GM18861 (cell line): ENCODE measurements around the gene PIK3C2A.
A peak's percentile ranks its signal among the peaks of the same experiment; 100 is the strongest.
"Not testable (repeated sequence)": the region's sequence is repeated elsewhere in the genome, so short reads cannot be mapped to it uniquely, and the experiment has no call there.

Source experiments
- ATAC-seq: cut with Tn5 transposase; IDR thresholded peaks from one replicate; pipeline ENCODE4 v1.9.1; 2021; ENCODE audit not compliant: unreplicated experiment

PIK3C2A gene

GRCh38 chr11:17207317-17208256, at the start of gene PIK3C2A:
PIK3C2A (minus strand) TSS chr11:17207986; CDS start chr11:17169741, 38,245 bp downstream.
- ATAC-seq: peak; percentile 88

GRCh38 chr11:17257196-17257595, 49.4 kb upstream of the PIK3C2A start:
- ATAC-seq: no peak

GRCh38 chr11:17256512-17256911, 48.7 kb upstream of the PIK3C2A start:
- no peak for ATAC-seq

GRCh38 chr11:17252704-17253103, 44.9 kb upstream of the PIK3C2A start:
- no peak for ATAC-seq

- ATAC-seq: no peak
These were observed 43.0 kb upstream of the PIK3C2A start for GRCh38 chr11:17250561-17251350.

- ATAC-seq: peak; percentile 99
These were observed 36.3 kb upstream of the PIK3C2A start for GRCh38 chr11:17244046-17244445.

- not testable (repeated sequence) for ATAC-seq
These were observed 35.2 kb upstream of the PIK3C2A start for GRCh38 chr11:17242954-17243353.

- ATAC-seq: no peak
These were observed 33.0 kb upstream of the PIK3C2A start for GRCh38 chr11:17240780-17241179.

GRCh38 chr11:17239927-17240326, 32.1 kb upstream of the PIK3C2A start:
- not testable (repeated sequence) for ATAC-seq

GRCh38 chr11:17238377-17238776, 30.6 kb upstream of the PIK3C2A start:
- ATAC-seq: no peak

GRCh38 chr11:17233101-17233500, 25.3 kb upstream of the PIK3C2A start:
- ATAC-seq: no peak

GRCh38 chr11:17230867-17231851, 23.4 kb upstream of the PIK3C2A start:
- ATAC-seq: peak; percentile 93

- ATAC-seq: no peak
These were observed 21.8 kb upstream of the PIK3C2A start for GRCh38 chr11:17229481-17230152.

GRCh38 chr11:17228186-17228925, 20.6 kb upstream of the PIK3C2A start:
- not testable (repeated sequence) for ATAC-seq

- ATAC-seq: no peak
These were observed 16.9 kb upstream of the PIK3C2A start for GRCh38 chr11:17224727-17225126.

GRCh38 chr11:17221968-17222367, 14.2 kb upstream of the PIK3C2A start:
- no peak for ATAC-seq

- ATAC-seq: no peak
These were observed 11.2 kb upstream of the PIK3C2A start for GRCh38 chr11:17219016-17219415.

- no peak for ATAC-seq
These were observed 10.6 kb upstream of the PIK3C2A start for GRCh38 chr11:17218403-17218802.

- no peak for ATAC-seq
These were observed 9.6 kb upstream of the PIK3C2A start for GRCh38 chr11:17217401-17217800.
